Measurements from ENCODE around the gene CRACDL.

CRACDL gene

DNA sequence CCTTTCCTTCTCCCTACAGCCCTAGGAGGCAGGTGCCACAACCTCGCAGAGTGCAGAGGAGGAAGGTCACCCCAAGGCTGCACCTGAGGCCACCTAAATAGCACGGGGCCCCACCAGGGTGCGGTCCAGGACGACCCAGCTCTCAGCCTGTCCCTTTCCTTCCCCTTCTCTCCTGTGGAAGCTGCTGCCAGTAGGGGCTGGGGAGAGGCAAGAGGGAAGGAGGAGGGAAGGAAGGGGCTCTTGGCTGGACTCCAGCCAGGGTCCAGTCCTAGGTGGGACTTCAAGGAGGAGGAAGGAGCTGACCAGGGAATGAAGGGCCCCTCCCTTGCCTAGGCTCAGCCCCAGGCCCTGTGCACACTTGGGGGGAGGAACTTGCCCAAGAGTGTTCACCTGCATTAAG, 11.1 kb downstream of the CRACDL start:
- H3K79me2 ChIP-seq (ENCODE audit: control insufficient read depth, insufficient read depth, low read length, poor library complexity), result no peaks in the 10 kb centered on the region
- H3K27ac ChIP-seq (ENCODE audit: low read depth, low read length), result no peak overlapping the region
- H2BK12ac ChIP-seq (ENCODE audit: low read length), result no peak overlapping the region
- H3K9ac ChIP-seq (ENCODE audit: low read length), result no peak overlapping the region
- no peak overlapping the region for H2AFZ ChIP-seq (ENCODE audit: insufficient read depth, low read length, poor library complexity)
- H4K8ac ChIP-seq (ENCODE audit: low read depth, low read length), result no peak overlapping the region
- H2BK120ac ChIP-seq (ENCODE audit: insufficient read depth, low read length, poor library complexity), result no peak overlapping the region
- no peak overlapping the region for H3K18ac ChIP-seq (ENCODE audit: low read length)
- H2AK5ac ChIP-seq (ENCODE audit: low read length), result no peak overlapping the region
- DNase-seq, result no peak
- no peak overlapping the region for H3K23ac ChIP-seq (ENCODE audit: low read length)
- no peaks in the 10 kb centered on the region for H3K79me1 ChIP-seq (ENCODE audit: low read length)
- H3K14ac ChIP-seq (ENCODE audit: low read length), result no peak overlapping the region
- no peak overlapping the region for H3K4me2 ChIP-seq (ENCODE audit: low read length)
- no peak overlapping the region for H4K91ac ChIP-seq (ENCODE audit: low read depth, low read length)
- peaks cover 3% of the 10 kb centered on the region for H3K9me3 ChIP-seq (ENCODE audit: insufficient read depth, low read depth, low read length)
- peaks cover 0 to 4% of the 10 kb centered on the region in 2 experiments for H3K4me1 ChIP-seq (ENCODE audit: control insufficient read depth in 1 of 2, insufficient read depth in 2 of 2, low read length in 2 of 2)
- no peak overlapping the region for H3K4me3 ChIP-seq (ENCODE audit: low read depth, low read length)
- H3K4ac ChIP-seq (ENCODE audit: low read depth, low read length), result no peak overlapping the region
- no peaks in the 10 kb centered on the region for H3K27me3 ChIP-seq (ENCODE audit: insufficient read depth, low read length)
- no peak overlapping the region for H4K12ac ChIP-seq (ENCODE audit: low read depth, low read length)
- no peaks in the 10 kb centered on the region for H3K36me3 ChIP-seq (ENCODE audit: control insufficient read depth in 1 of 2, insufficient read depth in 2 of 2, low read length in 2 of 2)
- no peak overlapping the region for H2BK5ac ChIP-seq (ENCODE audit: low read depth, low read length, poor library complexity)
- no CpG with 5 or more reads among the region's 4 CpGs for WGBS (ENCODE audit: extremely low coverage, insufficient coverage, insufficient read length)

DNA sequence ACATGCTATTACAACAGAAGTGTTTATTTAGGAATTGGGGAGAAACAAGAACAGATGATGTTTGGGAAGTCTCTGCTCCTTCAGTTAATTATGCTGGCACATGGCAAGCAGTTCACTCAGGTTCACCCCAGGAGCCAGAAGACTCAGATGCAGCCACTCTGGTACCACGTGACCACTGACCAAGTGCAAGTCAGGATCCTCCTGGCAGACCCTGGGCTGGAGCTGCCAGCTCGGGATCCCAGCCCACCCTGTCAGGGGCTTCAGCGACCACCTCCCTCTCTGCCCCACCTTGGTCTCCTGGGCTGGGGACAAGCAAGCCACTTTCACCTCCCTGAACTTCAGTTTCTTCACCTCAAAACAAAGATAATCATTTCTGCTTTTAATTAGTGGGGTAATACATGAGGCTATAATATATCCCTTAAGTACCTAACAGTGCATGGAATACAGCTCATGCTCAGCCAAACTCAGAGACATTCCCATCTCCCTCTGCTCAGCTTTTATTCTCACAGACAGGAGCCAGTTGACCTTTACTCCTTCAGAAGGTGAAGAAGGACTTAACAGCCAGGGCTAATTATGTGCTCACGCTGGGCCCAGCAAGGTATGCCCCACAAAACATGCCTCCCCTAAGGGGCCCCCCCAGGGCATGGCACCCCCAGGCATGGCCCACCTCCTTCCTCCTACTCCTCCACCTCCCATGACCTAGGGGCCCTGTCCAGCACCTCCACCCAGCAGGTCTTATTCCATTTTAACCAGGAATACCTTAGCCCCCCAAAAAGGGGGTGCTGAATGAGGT, 11.8 kb downstream of the CRACDL start:
- Histone ChIP-seq H3K9ac (ENCODE audit: low read length) (no peak overlapping the region), H3K4ac (ENCODE audit: low read depth, low read length) (no peak overlapping the region), H3K4me1 (ENCODE audit: control insufficient read depth in 1 of 2, insufficient read depth in 2 of 2, low read length in 2 of 2) (peaks cover 0 to 4% of the 10 kb centered on the region in 2 experiments), H3K79me2 (ENCODE audit: control insufficient read depth, insufficient read depth, low read length, poor library complexity) (no peaks in the 10 kb centered on the region), H4K8ac (ENCODE audit: low read depth, low read length) (no peak overlapping the region), H3K23ac (ENCODE audit: low read length) (no peak overlapping the region), H3K14ac (ENCODE audit: low read length) (no peak overlapping the region), H2BK120ac (ENCODE audit: insufficient read depth, low read length, poor library complexity) (no peak overlapping the region), H3K9me3 (ENCODE audit: insufficient read depth, low read depth, low read length) (peaks cover 2% of the 10 kb centered on the region), H2AFZ (ENCODE audit: insufficient read depth, low read length, poor library complexity) (no peak overlapping the region), H3K4me3 (ENCODE audit: low read depth, low read length) (no peak overlapping the region), H3K27me3 (ENCODE audit: insufficient read depth, low read length) (no peaks in the 10 kb centered on the region), H4K12ac (ENCODE audit: low read depth, low read length) (no peak overlapping the region), H2AK5ac (ENCODE audit: low read length) (no peak overlapping the region), H2BK5ac (ENCODE audit: low read depth, low read length, poor library complexity) (no peak overlapping the region), H2BK12ac (ENCODE audit: low read length) (no peak overlapping the region), H3K27ac (ENCODE audit: low read depth, low read length) (no peak overlapping the region), H3K18ac (ENCODE audit: low read length) (no peak overlapping the region), H3K79me1 (ENCODE audit: low read length) (no peaks in the 10 kb centered on the region), H3K36me3 (ENCODE audit: control insufficient read depth in 1 of 2, insufficient read depth in 2 of 2, low read length in 2 of 2) (no peaks in the 10 kb centered on the region), H4K91ac (ENCODE audit: low read depth, low read length) (no peak overlapping the region), H3K4me2 (ENCODE audit: low read length) (no peak overlapping the region)
- no CpG with 5 or more reads among the region's 4 CpGs for WGBS (ENCODE audit: extremely low coverage, insufficient coverage, insufficient read length)
- DNase-seq, result no peak

GRCh38 chr2:98923244-98923940, 12.6 kb downstream of the CRACDL start:
- H3K4ac ChIP-seq (ENCODE audit: low read depth, low read length), result no peak overlapping the region
- H3K27me3 ChIP-seq (ENCODE audit: insufficient read depth, low read length), result no peaks in the 10 kb centered on the region
- no peaks in the 10 kb centered on the region for H3K79me2 ChIP-seq (ENCODE audit: control insufficient read depth, insufficient read depth, low read length, poor library complexity)
- H3K9me3 ChIP-seq (ENCODE audit: insufficient read depth, low read depth, low read length), result no peaks in the 10 kb centered on the region
- H2AK5ac ChIP-seq (ENCODE audit: low read length), result no peak overlapping the region
- H4K91ac ChIP-seq (ENCODE audit: low read depth, low read length), result no peak overlapping the region
- H2BK12ac ChIP-seq (ENCODE audit: low read length), result no peak overlapping the region
- WGBS (ENCODE audit: extremely low coverage, insufficient coverage, insufficient read length), result no CpG with 5 or more reads among the region's 1 CpG
- no peak overlapping the region for H3K4me2 ChIP-seq (ENCODE audit: low read length)
- no peak overlapping the region for H3K23ac ChIP-seq (ENCODE audit: low read length)
- no peaks in the 10 kb centered on the region for H3K79me1 ChIP-seq (ENCODE audit: low read length)
- H2AFZ ChIP-seq (ENCODE audit: insufficient read depth, low read length, poor library complexity), result no peak overlapping the region
- no peak overlapping the region for H4K8ac ChIP-seq (ENCODE audit: low read depth, low read length)
- H3K4me1 ChIP-seq (ENCODE audit: control insufficient read depth in 1 of 2, insufficient read depth in 2 of 2, low read length in 2 of 2), result peaks cover 0 to 3% of the 10 kb centered on the region in 2 experiments
- no peaks in the 10 kb centered on the region for H3K36me3 ChIP-seq (ENCODE audit: control insufficient read depth in 1 of 2, insufficient read depth in 2 of 2, low read length in 2 of 2)
- no peak overlapping the region for H3K27ac ChIP-seq (ENCODE audit: low read depth, low read length)
- no peak overlapping the region for H3K18ac ChIP-seq (ENCODE audit: low read length)
- H3K4me3 ChIP-seq (ENCODE audit: low read depth, low read length), result no peak overlapping the region
- no peak overlapping the region for H3K9ac ChIP-seq (ENCODE audit: low read length)
- no peak overlapping the region for H2BK5ac ChIP-seq (ENCODE audit: low read depth, low read length, poor library complexity)
- no peak overlapping the region for H2BK120ac ChIP-seq (ENCODE audit: insufficient read depth, low read length, poor library complexity)
- H3K14ac ChIP-seq (ENCODE audit: low read length), result no peak overlapping the region
- DNase-seq, result no peak
- H4K12ac ChIP-seq (ENCODE audit: low read depth, low read length), result no peak overlapping the region

GRCh38 chr2:98921062-98921461, 15.0 kb downstream of the CRACDL start:
- no peak overlapping the region for H3K14ac ChIP-seq (ENCODE audit: low read length)
- no peak overlapping the region for H3K9ac ChIP-seq (ENCODE audit: low read length)
- H3K4me1 ChIP-seq (ENCODE audit: control insufficient read depth in 1 of 2, insufficient read depth in 2 of 2, low read length in 2 of 2), result peaks cover 0 to 2% of the 10 kb centered on the region in 2 experiments
- no peak overlapping the region for H3K27ac ChIP-seq (ENCODE audit: low read depth, low read length)
- no peaks in the 10 kb centered on the region for H3K36me3 ChIP-seq (ENCODE audit: control insufficient read depth in 1 of 2, insufficient read depth in 2 of 2, low read length in 2 of 2)
- H3K4me2 ChIP-seq (ENCODE audit: low read length), result no peak overlapping the region
- no peak overlapping the region for H2BK12ac ChIP-seq (ENCODE audit: low read length)
- H3K4me3 ChIP-seq (ENCODE audit: low read depth, low read length), result no peak overlapping the region
- no peak overlapping the region for H3K23ac ChIP-seq (ENCODE audit: low read length)
- no peaks in the 10 kb centered on the region for H3K27me3 ChIP-seq (ENCODE audit: insufficient read depth, low read length)
- no peak overlapping the region for H4K8ac ChIP-seq (ENCODE audit: low read depth, low read length)
- no peak overlapping the region for H4K91ac ChIP-seq (ENCODE audit: low read depth, low read length)
- H2BK120ac ChIP-seq (ENCODE audit: insufficient read depth, low read length, poor library complexity), result no peak overlapping the region
- no peaks in the 10 kb centered on the region for H3K79me1 ChIP-seq (ENCODE audit: low read length)
- no peak overlapping the region for H2BK5ac ChIP-seq (ENCODE audit: low read depth, low read length, poor library complexity)
- no peak overlapping the region for H2AK5ac ChIP-seq (ENCODE audit: low read length)
- no peak overlapping the region for H3K4ac ChIP-seq (ENCODE audit: low read depth, low read length)
- H2AFZ ChIP-seq (ENCODE audit: insufficient read depth, low read length, poor library complexity), result no peak overlapping the region
- no peak overlapping the region for H3K18ac ChIP-seq (ENCODE audit: low read length)
- no peaks in the 10 kb centered on the region for H3K9me3 ChIP-seq (ENCODE audit: insufficient read depth, low read depth, low read length)
- H3K79me2 ChIP-seq (ENCODE audit: control insufficient read depth, insufficient read depth, low read length, poor library complexity), result no peaks in the 10 kb centered on the region
- WGBS (ENCODE audit: extremely low coverage, insufficient coverage, insufficient read length), result no CpG with 5 or more reads among the region's 9 CpGs
- H4K12ac ChIP-seq (ENCODE audit: low read depth, low read length), result no peak overlapping the region
- DNase-seq, result no peak
